Body of pancreas (tissue), 4 donors: ENCODE measurements around the gene ZNF792. TPM values are rescaled to one million over a fixed set of nuclear protein-coding genes. Genes with fewer than 3 reads are reported as not detected.

Experiments used
- ATAC-seq: fragments of 150-250 bp; one replicate; pipeline ENCODE4 v1.9.1; 2016
- DNase-seq, 4 donors: peaks; one replicate each; pipeline ENCODE4 v3.0.0-alpha.2; 2019
- H3K27ac ChIP-seq, 4 donors: fragments of 200-600 bp; sonication (generic); 1 replicate in 3 of 4; 2 replicates in 1 of 4; pipeline versions ENCODE4 v1.5.1 to v1.6.1; 2016 to 2019; ENCODE audit warnings: mild to moderate bottlenecking in 1 of 4, mixed read lengths in 1 of 4, moderate library complexity in 1 of 4
- H3K27me3 ChIP-seq, 2 donors: fragments of 200-600 bp; sonication (generic); one replicate each; pipeline ENCODE4 v1.6.0; 2016; ENCODE audit warnings: mild to moderate bottlenecking in 1 of 2
- H3K36me3 ChIP-seq, 2 donors: fragments of 200-600 bp; sonication (generic); replicated peaks in 1 of 2; 2 replicates each; pipeline ENCODE4 v1.5.1; 2016; ENCODE audit warnings: low read depth in 2 of 2; ENCODE audit not compliant: insufficient read depth in 1 of 2
- H3K4me1 ChIP-seq: fragments of 200-600 bp; sonication (generic); one replicate; pipeline ENCODE4 v1.6.0; 2016
- H3K4me3 ChIP-seq, 2 donors: fragments of 200-600 bp; sonication (generic); 1 replicate in 1 of 2; 2 replicates in 1 of 2; pipeline ENCODE4 v1.5.1; 2016 to 2019
- H3K9me3 ChIP-seq, 3 donors: fragments of 200-600 bp; sonication (generic); 1 replicate in 2 of 3; 2 replicates in 1 of 3; pipeline ENCODE4 v1.5.1; 2016
- POLR2A ChIP-seq, 3 donors: fragments of 450-650 bp; IDR thresholded peaks; one replicate each; pipeline ENCODE4 v1.6.1; 2016; ENCODE audit warnings: antibody characterized with exemption in 3 of 3, mild to moderate bottlenecking in 2 of 3
- WGBS, 2 donors: methylation state at CpG; one replicate each; pipeline ENCODE4 v1.1.5; 2017; 5-methylcytosine and 5-hydroxymethylcytosine counted together
- intact Hi-C: fragments of 100-400 bp; cut with DNase I; formaldehyde crosslinking; loops from one replicate; pipeline ENCODE4 v1.15.1; 2023
- total RNA-seq, 2 donors: library from RNA; depleted of rRNA; stranded (reverse); fragments of >200 nt; gene quantifications; one replicate each; pipeline ENCODE4 v1.1.0, GENCODE V29; 2016
- TF ChIP-seq, protein P1 (sequence below), 7 experiments: fragments of 450-650 bp in 4 of 7; fragments of 200-600 bp in 3 of 7; sonication (generic) in 3 of 7; IDR thresholded peaks; one replicate each; pipeline ENCODE4 v1.5.1; 2016 to 2019; ENCODE audit warnings: antibody characterized with exemption in 7 of 7

Gene ZNF792
- total RNA-seq, 2 donors from 2014 or later, result 4.0 to 7.0 TPM

DNA sequence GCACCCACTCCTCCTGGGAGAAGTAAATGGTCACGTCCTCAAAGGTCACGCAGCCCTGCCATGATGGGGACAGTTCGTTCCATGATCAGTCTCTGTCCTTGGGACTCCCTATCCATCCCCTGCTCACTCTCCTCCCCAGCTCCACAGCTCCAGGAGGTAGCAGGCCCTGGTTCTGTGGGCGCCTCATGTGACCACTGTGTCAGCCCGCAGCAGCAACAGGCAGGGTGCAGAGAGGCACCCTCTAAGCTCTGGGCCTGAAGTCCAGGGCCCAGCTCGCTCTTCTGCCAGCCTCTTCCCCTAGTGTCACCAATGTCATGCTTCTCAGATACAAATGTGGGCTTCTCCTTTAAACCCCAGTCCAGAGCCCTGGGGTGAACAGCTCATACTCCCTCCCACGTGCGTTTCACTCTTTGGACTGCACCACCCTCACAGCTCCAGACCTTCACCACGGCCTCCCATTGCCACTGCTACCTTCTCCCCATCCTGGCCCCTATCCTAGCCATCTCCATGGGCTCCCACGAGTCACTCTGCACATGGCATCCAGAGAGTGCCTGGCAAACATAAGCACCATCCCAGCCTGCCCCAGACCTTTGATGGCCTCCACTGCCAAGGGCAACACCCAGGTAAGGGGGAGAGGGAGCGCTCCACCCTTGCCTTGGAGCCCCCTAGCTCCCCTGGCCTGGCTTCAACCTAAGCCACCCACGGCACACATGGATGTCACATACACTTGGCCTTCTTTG lies 2.9 kb downstream of the ZNF792 start:
- no peak for DNase-seq
- peaks cover 22 to 26% of the 10 kb centered on the region in 2 donors for H3K36me3 ChIP-seq
- no peak overlapping the region for H3K27ac ChIP-seq
- H3K27me3 ChIP-seq, result no peaks in the 10 kb centered on the region
- H3K9me3 ChIP-seq, result peaks cover 0 to 40% (median 0%) of the 10 kb centered on the region in 3 donors
- WGBS, 2 donors, result 89 to 98% methylated on average over 10 to 12 of the region's 12 CpGs
- no peak for TF ChIP-seq POLR2A (IDR thresholded peaks at IDR 0.05)
- TF ChIP-seq, protein P1, sequence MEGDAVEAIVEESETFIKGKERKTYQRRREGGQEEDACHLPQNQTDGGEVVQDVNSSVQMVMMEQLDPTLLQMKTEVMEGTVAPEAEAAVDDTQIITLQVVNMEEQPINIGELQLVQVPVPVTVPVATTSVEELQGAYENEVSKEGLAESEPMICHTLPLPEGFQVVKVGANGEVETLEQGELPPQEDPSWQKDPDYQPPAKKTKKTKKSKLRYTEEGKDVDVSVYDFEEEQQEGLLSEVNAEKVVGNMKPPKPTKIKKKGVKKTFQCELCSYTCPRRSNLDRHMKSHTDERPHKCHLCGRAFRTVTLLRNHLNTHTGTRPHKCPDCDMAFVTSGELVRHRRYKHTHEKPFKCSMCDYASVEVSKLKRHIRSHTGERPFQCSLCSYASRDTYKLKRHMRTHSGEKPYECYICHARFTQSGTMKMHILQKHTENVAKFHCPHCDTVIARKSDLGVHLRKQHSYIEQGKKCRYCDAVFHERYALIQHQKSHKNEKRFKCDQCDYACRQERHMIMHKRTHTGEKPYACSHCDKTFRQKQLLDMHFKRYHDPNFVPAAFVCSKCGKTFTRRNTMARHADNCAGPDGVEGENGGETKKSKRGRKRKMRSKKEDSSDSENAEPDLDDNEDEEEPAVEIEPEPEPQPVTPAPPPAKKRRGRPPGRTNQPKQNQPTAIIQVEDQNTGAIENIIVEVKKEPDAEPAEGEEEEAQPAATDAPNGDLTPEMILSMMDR (IDR thresholded peaks at IDR 0.05), result no peak
- intact Hi-C loops, result loop anchor here (5.0 kb wide), 1 partner anchor 66 kb away; no protein-coding TSS in a partner anchor
- peaks cover 24% of the 10 kb centered on the region for H3K4me1 ChIP-seq
- no peak for ATAC-seq
- no peak overlapping the region for H3K4me3 ChIP-seq

DNA sequence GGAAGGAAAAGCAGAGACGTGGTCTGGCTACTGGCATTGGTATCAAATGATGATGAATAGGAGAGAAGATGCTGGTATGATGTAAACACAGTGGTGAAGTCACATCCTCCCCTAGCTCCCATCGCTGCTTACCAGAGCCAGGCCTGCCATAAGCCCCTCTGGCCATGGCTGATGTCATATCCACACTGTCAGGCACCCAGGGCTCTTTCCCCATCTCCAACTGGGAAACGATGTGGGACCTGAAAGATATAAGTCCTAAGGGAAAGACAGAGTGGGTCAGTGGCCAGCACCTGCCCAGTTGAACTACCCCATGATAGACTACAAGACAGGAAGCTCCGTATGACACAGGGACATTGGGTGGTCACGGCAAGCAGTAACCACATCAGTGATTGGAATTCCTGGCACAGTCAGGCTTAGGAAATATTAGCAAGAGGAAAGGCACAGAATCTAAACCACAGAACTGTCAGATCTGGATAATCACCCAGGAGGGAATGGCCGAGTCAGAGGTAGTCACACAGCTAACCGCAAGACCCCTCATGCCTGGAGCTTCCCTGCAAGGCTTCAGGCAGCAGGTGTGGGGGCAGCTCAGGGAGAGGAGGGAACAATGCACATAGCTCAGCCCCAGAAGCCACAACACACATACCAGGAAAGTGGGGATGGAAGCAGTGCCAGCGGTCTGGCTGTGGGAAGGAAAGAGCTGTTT lies 3.8 kb downstream of the ZNF792 start:
- intact Hi-C loops, result loop anchor here (5.0 kb wide), 1 partner anchor 67 kb away; no protein-coding TSS in a partner anchor
- 92 to 98% methylated on average over 8 of the region's 8 CpGs for WGBS, 2 donors
- H3K9me3 ChIP-seq, result peaks cover 0 to 40% (median 0%) of the 10 kb centered on the region in 3 donors

DNA sequence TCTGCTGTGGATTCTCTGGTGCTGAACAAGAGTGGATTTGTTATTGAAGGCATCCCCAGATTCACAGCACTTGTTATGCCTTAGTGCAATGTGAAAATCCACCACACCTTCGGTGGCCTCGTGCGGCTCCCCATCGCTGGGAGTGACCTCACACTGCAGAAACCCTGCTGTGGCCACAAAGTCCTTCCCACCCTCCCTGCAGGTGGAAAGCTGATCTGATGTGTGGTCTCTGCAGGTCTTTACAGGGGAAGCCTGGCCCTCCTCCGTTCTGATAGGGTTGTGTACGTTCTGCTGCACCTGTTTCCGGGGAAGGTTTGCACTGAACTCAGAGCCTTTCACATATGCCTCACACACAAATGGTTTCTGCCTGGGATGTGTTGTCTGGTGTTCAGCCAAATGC lies 5.0 kb downstream of the ZNF792 start:
- Histone ChIP-seq H3K27me3 (no peaks in the 10 kb centered on the region), H3K4me3 (no peak overlapping the region), H3K36me3 (peaks cover 22 to 26% of the 10 kb centered on the region in 2 donors), H3K9me3 (peaks cover 0 to 40% (median 0%) of the 10 kb centered on the region in 3 donors), H3K4me1 (peaks cover 22% of the 10 kb centered on the region), H3K27ac (no peak overlapping the region)
- TF ChIP-seq POLR2A (IDR thresholded peaks at IDR 0.05), result no peak
- TF ChIP-seq, protein P1 (IDR thresholded peaks at IDR 0.05), result no peak
- no peak for DNase-seq
- intact Hi-C loops, result no loop called here
- no peak for ATAC-seq
- 95 to 100% methylated on average over 4 to 7 of the region's 7 CpGs for WGBS, 2 donors

More for the DNA sequence above, 3.8 kb downstream of the ZNF792 start:
- Histone ChIP-seq H3K36me3 (peaks cover 22 to 26% of the 10 kb centered on the region in 2 donors), H3K4me1 (peaks cover 24% of the 10 kb centered on the region), H3K27me3 (no peaks in the 10 kb centered on the region), H3K4me3 (no peak overlapping the region), H3K27ac (no peak overlapping the region)
- DNase-seq (no peak), ATAC-seq (no peak)
- TF ChIP-seq, protein P1 (IDR thresholded peaks at IDR 0.05), result no peak
- TF ChIP-seq POLR2A (IDR thresholded peaks at IDR 0.05), result no peak

DNA sequence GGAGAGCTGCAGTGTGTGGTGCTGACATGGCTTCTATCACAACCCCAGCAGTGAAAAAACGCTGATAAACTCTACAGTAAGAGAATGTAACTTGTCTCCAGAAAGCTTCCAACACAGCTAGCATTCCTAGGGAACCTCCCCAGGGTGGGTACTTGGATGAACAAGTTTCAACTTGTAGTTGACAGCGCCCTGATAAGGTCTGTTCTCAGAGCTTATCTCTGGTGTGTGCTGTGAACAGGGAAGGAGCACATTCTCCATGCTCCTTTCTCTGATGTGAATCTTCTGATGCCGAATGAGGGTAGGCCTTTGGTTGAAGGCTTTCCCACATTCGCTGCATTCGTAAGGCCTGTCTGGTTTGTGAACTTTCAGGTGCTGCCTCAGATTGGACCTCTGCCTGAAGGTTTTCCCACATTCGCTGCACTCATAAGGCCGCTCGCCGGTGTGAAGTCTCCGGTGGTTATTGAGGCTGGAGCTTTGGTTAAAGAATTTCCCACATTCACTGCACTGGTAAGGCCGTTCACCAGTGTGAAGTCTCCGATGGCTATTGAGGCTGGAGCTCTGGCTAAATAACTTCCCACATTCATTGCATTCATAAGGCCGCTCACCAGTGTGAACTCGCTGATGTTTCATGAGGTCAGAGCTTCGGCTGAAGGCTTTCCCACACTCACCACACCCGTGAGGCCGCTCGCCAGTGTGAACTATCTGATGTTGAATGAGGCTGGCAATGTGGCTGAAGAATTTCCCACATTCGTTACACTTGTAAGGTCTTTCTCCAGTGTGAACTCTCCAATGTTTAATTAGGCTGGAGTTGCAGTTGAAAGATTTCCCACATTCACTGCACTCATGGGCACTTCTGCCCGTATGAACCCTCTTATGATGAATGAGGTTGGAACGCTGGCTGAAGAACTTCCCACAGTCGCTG lies 5.9 kb downstream of the ZNF792 start:
- WGBS, 2 donors, result 90 to 95% methylated on average over 17 to 22 of the region's 22 CpGs
- no peak overlapping the region for H3K4me3 ChIP-seq
- no peak for ATAC-seq
- peaks cover 0 to 40% (median 0%) of the 10 kb centered on the region in 3 donors for H3K9me3 ChIP-seq
- no peaks in the 10 kb centered on the region for H3K27me3 ChIP-seq
- intact Hi-C loops, result no loop called here
- TF ChIP-seq, protein P1 (IDR thresholded peaks at IDR 0.05), result no peak
- TF ChIP-seq POLR2A (IDR thresholded peaks at IDR 0.05), result no peak
- no peak overlapping the region for H3K27ac ChIP-seq
- peaks cover 22 to 26% of the 10 kb centered on the region in 2 donors for H3K36me3 ChIP-seq
- H3K4me1 ChIP-seq, result peaks cover 18% of the 10 kb centered on the region
- DNase-seq, result no peak
